ENCODE data around the gene SERPINB1. TPM values are rescaled to one million over a fixed set of nuclear protein-coding genes. Genes with fewer than 3 reads are reported as not detected.
A peak's percentile ranks its signal among the peaks of the same experiment; 100 is the strongest.

SERPINB1 gene
- total RNA-seq, 1 donor from 2014 or later = 7.2 TPM

- no peak for DNase-seq (ENCODE audit: low read depth, low spot score)
Measured at GRCh38 chr6:2848851-2849250, 7.2 kb upstream of the SERPINB1 start.

GRCh38 chr6:2845880-2846208 is 4.2 kb upstream of the SERPINB1 start:
- H3K9me3 Mint-ChIP-seq = no peaks in the 10 kb centered on the region
- no peak overlapping the region for H3K4me3 Mint-ChIP-seq
- H3K27me3 Mint-ChIP-seq (ENCODE audit: low read depth) = no peaks in the 10 kb centered on the region
- peaks cover 32% of the 10 kb centered on the region for H3K4me1 Mint-ChIP-seq
- no peak for TF ChIP-seq CTCF (conservative IDR thresholded peaks at IDR 0.05)
- H3K27ac Mint-ChIP-seq (ENCODE audit: unreplicated experiment) = no peak overlapping the region
- DNase-seq (ENCODE audit: low read depth, low spot score) = no peak
- no peaks in the 10 kb centered on the region for H3K36me3 Mint-ChIP-seq (ENCODE audit: low read depth)

More at GRCh38 chr6:2848851-2849250, 7.2 kb upstream of the SERPINB1 start:
- no peak for TF ChIP-seq CTCF (conservative IDR thresholded peaks at IDR 0.05)
- Mint-ChIP-seq H3K9me3 (no peaks in the 10 kb centered on the region), H3K27ac (ENCODE audit: unreplicated experiment) (no peak overlapping the region), H3K36me3 (ENCODE audit: low read depth) (no peaks in the 10 kb centered on the region), H3K4me1 (peaks cover 17% of the 10 kb centered on the region), H3K4me3 (no peak overlapping the region), H3K27me3 (ENCODE audit: low read depth) (no peaks in the 10 kb centered on the region)

- no peak for DNase-seq (ENCODE audit: low read depth, low spot score)
- TF ChIP-seq CTCF (conservative IDR thresholded peaks at IDR 0.05) = no peak
- Mint-ChIP-seq H3K27me3 (ENCODE audit: low read depth) (no peaks in the 10 kb centered on the region), H3K27ac (ENCODE audit: unreplicated experiment) (no peak overlapping the region), H3K9me3 (no peaks in the 10 kb centered on the region), H3K4me1 (peaks cover 51% of the 10 kb centered on the region), H3K36me3 (ENCODE audit: low read depth) (no peaks in the 10 kb centered on the region), H3K4me3 (peak overlapping the region; percentile 21)
Measured at GRCh38 chr6:2844008-2844407, 2.3 kb upstream of the SERPINB1 start.

GRCh38 chr6:2843138-2843740 is 1.6 kb upstream of the SERPINB1 start:
- Mint-ChIP-seq H3K4me1 (peaks cover 52% of the 10 kb centered on the region), H3K9me3 (no peaks in the 10 kb centered on the region), H3K27me3 (ENCODE audit: low read depth) (no peaks in the 10 kb centered on the region), H3K27ac (ENCODE audit: unreplicated experiment) (no peak overlapping the region), H3K36me3 (ENCODE audit: low read depth) (no peaks in the 10 kb centered on the region), H3K4me3 (peak overlapping the region; percentile 21)
- TF ChIP-seq CTCF (conservative IDR thresholded peaks at IDR 0.05) = no peak
- no peak for DNase-seq (ENCODE audit: low read depth, low spot score)

GRCh38 chr6:2842139-2842552 is 483 bp upstream of the SERPINB1 start:
- H3K36me3 Mint-ChIP-seq (ENCODE audit: low read depth) = no peaks in the 10 kb centered on the region
- H3K4me1 Mint-ChIP-seq = peaks cover 52% of the 10 kb centered on the region
- H3K27ac Mint-ChIP-seq (ENCODE audit: unreplicated experiment) = no peak overlapping the region
- H3K9me3 Mint-ChIP-seq = no peaks in the 10 kb centered on the region
- no peak for DNase-seq (ENCODE audit: low read depth, low spot score)
- TF ChIP-seq CTCF (conservative IDR thresholded peaks at IDR 0.05) = no peak
- no peaks in the 10 kb centered on the region for H3K27me3 Mint-ChIP-seq (ENCODE audit: low read depth)
- H3K4me3 Mint-ChIP-seq = peak overlapping the region; percentile 72

- H3K4me3 Mint-ChIP-seq = peak overlapping the region; percentile 31
- H3K4me1 Mint-ChIP-seq = peaks cover 41% of the 10 kb centered on the region
- no peaks in the 10 kb centered on the region for H3K9me3 Mint-ChIP-seq
- DNase-seq (ENCODE audit: low read depth, low spot score) = no peak
- H3K27ac Mint-ChIP-seq (ENCODE audit: unreplicated experiment) = no peak overlapping the region
- no peak for TF ChIP-seq CTCF (conservative IDR thresholded peaks at IDR 0.05)
- no peaks in the 10 kb centered on the region for H3K27me3 Mint-ChIP-seq (ENCODE audit: low read depth)
- H3K36me3 Mint-ChIP-seq (ENCODE audit: low read depth) = no peaks in the 10 kb centered on the region
Measured at GRCh38 chr6:2840749-2841061, 958 bp downstream of the SERPINB1 start.

Data from neural crest cell (in vitro differentiated cells).